ENCODE results near the gene HGF. TPM values are rescaled to one million over a fixed set of nuclear protein-coding genes. Genes with fewer than 3 reads are reported as not detected.
"Not testable (repeated sequence)": the region's sequence is repeated elsewhere in the genome, so short reads cannot be mapped to it uniquely, and the experiment has no call there.

The HGF gene
- total and polyA plus RNA-seq, 2 of the 8 experiments (the other 6 are each of a cell fraction or from before 2014, with no cell fraction given): 0.05 to 0.60 TPM

- H3K23me2 ChIP-seq (ENCODE audit: low read depth, low read length); POLR2A ChIA-PET (ENCODE audit: partially characterized antibody); H3K27me3 ChIP-seq (replicated peaks in 1 of 4; ENCODE audit: control insufficient read depth in 3 of 4, extremely low read depth in 1 of 4, insufficient read depth in 3 of 4, low read length in 3 of 4); H3K4ac ChIP-seq (replicated peaks; ENCODE audit: insufficient read length, low read depth, low read length); H3K9ac ChIP-seq (replicated peaks in 1 of 4; ENCODE audit: extremely low read depth in 1 of 4, low read depth in 3 of 4, low read length in 3 of 4); H3K79me2 ChIP-seq (ENCODE audit: control insufficient read depth in 1 of 2, insufficient read depth in 2 of 2, low read length in 2 of 2); H4K5ac ChIP-seq (ENCODE audit: insufficient read length, low read depth, low read length); H3K9me3 ChIP-seq (ENCODE audit: insufficient read depth in 2 of 2, low read depth in 1 of 2, low read length in 1 of 2); H2AFZ ChIP-seq (ENCODE audit: low read length); H3K18ac ChIP-seq (ENCODE audit: extremely low read depth, low read length); H4K91ac ChIP-seq (replicated peaks; ENCODE audit: insufficient read length, low read length); H2BK20ac ChIP-seq (ENCODE audit: low read length); H2BK15ac ChIP-seq (ENCODE audit: low read length); H2BK5ac ChIP-seq (ENCODE audit: low read depth, low read length); H4K8ac ChIP-seq (ENCODE audit: extremely low read depth, insufficient read depth, low read length); H3K4me2 ChIP-seq (ENCODE audit: insufficient read depth in 1 of 2, low read depth in 2 of 2, low read length in 2 of 2); H2BK12ac ChIP-seq (ENCODE audit: low read depth, low read length); H3K79me1 ChIP-seq (ENCODE audit: low read depth, low read length); DNase-seq (ENCODE audit: low read depth in 1 of 2, low spot score in 2 of 2); H2AK5ac ChIP-seq (ENCODE audit: low read depth, low read length); FAIRE-seq; H3K56ac ChIP-seq (replicated peaks; ENCODE audit: insufficient read length, low read depth, low read length); H3K14ac ChIP-seq (ENCODE audit: insufficient read length); H2BK120ac ChIP-seq (replicated peaks; ENCODE audit: low read depth, low read length); H3K27ac ChIP-seq (ENCODE audit: low read depth, low read length); CTCF ChIA-PET (ENCODE audit: partially characterized antibody); H4K20me1 ChIP-seq (replicated peaks in 1 of 2; ENCODE audit: control insufficient read depth in 1 of 2, insufficient read depth in 2 of 2, low read length in 2 of 2); H3K23ac ChIP-seq (ENCODE audit: insufficient read length); H3K4me3 ChIP-seq (ENCODE audit: extremely low read depth in 1 of 4, insufficient read depth in 2 of 4, low read depth in 3 of 4, low read length in 4 of 4); H3K36me3 ChIP-seq (ENCODE audit: control insufficient read depth in 2 of 4, insufficient read depth in 4 of 4, low read length in 3 of 4); H3K4me1 ChIP-seq (replicated peaks in 1 of 4; ENCODE audit: control insufficient read depth in 3 of 4, insufficient read depth in 4 of 4, low read length in 3 of 4): not testable (repeated sequence)
Measured at GRCh38 chr7:81808310-81808709, 38.5 kb upstream of the HGF start.
